ENCODE data around the gene DNAJC11.
"Not testable (repeated sequence)": the region's sequence is repeated elsewhere in the genome, so short reads cannot be mapped to it uniquely, and the experiment has no call there.

Gene DNAJC11, protein sequence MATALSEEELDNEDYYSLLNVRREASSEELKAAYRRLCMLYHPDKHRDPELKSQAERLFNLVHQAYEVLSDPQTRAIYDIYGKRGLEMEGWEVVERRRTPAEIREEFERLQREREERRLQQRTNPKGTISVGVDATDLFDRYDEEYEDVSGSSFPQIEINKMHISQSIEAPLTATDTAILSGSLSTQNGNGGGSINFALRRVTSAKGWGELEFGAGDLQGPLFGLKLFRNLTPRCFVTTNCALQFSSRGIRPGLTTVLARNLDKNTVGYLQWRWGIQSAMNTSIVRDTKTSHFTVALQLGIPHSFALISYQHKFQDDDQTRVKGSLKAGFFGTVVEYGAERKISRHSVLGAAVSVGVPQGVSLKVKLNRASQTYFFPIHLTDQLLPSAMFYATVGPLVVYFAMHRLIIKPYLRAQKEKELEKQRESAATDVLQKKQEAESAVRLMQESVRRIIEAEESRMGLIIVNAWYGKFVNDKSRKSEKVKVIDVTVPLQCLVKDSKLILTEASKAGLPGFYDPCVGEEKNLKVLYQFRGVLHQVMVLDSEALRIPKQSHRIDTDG

DNA sequence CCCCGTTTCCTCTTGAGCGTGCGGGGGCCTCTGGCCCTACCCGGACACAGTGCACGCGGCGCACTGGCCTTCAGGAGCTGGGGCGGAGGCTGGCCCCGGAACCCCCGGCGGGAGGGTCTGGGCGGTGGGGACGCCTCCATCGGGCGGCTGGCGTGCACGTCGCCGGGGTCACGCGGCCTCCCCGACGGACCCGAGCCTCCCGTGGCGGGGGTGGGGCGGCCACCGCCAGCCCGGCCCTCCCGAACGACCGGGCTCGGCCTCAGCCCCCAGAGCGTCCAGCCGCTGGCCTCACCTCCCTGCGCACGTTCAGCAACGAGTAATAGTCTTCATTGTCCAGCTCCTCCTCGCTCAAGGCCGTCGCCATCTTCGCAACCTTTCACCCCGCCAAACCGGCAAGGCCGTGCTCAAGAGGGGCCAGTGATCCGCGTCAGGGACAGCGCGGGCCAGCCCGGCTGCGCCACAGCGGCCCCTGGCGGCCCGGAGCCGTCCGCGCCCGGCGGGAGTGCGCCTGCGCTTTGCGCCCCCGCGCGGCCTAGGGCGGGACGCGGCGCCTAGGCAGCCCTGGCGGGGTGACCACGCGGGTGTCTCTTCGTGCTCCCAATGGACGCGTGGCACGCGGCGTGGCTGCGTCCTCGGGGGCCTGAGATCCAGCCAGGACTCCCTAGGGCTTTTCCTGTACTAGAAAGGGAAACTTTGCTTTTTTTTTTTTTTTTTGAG lies at the start of gene DNAJC11:
TSS of gene DNAJC11 (minus strand) at position 380 of the 717 bp plus-strand sequence. CDS start at position 364, 16 bp downstream.
- peak; percentile 28 to 92 (median 84) for DNase-seq

DNA sequence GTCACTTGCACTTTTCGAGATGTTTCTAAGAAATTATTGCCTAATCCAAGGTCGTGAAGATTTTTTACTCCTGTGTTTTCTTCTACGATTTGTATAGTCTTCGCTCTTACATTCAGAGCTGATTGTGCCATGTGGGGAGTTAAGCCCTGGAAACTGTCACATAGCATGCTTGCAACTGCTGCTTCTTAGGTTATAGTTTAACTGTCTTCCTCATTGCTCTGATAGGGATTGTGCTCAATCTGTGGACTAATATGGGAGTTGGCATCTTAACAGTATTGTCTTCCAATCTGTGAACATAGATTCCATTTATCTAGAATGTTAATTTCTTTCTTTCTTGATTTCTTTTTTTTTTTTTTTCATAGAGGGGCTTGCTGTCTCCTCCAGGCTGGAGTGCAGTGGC lies 48.9 kb upstream of the DNAJC11 start:
- no peak for DNase-seq

DNA sequence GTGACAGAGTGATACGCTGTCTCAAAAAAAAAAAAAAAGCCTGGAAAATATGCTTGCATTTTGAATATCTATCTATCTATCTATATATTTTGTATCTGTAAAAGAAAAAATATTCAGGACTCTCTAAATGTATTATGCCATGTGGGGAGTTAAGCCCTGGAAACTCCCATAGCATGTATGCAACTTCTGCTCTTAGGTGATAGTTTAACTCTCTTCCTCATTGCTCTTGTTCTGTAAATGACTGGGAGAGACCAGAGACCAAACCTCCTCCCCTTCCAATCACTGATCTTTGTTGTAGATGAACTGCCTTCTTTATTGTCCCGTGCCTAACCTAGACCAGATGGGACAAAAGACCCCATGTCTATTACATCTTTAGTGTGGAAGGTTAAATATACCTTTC lies 46.1 kb upstream of the DNAJC11 start:
- no peak for DNase-seq

DNA sequence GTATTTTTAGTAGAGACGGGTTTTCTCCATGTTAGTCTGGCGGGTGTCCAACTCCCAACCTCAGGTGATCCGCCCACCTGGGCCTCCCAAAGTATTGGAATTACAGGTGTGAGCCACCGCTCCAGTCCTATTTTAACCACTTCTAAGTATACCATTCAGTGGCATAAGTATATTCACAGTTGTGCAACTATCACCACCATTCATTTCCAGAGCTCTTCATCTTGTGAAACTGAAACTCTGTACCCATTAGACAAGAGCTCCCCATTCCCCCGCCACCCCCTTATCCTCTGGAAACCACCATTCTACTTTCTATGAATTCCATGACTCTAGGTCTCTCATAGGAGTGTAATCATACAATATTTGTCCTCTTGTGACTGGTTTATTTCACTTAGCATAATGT lies 43.5 kb upstream of the DNAJC11 start:
- no peak for DNase-seq

DNA sequence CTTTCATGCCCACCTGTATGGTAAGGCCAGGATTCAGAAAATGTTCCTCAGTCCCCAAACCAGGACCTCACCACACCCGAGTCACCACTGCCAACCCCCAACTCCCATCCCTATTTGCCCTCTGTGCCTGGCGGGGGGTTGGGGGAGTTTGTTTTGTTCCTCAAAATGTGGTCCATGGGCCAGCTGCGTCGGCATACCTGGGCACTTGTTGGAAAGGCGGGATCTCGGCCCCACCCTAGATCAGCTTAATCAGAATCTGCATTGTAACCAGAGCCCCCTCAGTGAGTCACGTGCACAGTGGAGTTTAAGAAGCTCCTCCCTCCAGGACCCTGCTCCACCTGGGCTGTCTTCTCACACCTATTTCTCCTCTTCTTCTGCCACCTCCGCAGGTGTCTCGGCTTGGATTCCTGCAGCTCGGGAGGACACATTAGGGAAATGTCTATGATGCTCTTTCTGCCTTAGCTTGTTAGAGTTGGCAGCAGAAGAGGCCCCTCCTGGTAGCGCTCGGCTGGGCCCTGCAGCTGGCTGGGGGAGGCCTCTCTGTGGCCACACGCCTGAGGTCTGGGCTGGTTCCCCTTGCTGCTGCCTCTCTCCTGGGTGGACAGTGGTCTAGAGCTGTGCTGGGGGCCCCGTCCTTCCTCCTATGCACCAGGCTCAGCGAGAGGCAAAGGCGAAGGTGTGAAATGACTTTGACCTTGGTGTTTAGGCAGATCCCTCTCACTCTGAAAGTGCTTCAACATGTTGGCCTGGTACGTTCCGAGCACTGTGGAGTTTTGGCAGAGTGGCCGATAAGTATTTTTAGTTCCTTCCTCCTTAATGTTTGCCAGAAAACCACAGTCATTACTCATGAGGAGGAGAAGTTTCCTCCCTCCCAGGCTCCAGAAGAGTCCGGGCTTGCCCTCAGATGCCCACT lies 41.8 kb upstream of the DNAJC11 start:
- DNase-seq, result peak in 25 of 58 donors; percentile 3 to 39 (median 11)

DNA sequence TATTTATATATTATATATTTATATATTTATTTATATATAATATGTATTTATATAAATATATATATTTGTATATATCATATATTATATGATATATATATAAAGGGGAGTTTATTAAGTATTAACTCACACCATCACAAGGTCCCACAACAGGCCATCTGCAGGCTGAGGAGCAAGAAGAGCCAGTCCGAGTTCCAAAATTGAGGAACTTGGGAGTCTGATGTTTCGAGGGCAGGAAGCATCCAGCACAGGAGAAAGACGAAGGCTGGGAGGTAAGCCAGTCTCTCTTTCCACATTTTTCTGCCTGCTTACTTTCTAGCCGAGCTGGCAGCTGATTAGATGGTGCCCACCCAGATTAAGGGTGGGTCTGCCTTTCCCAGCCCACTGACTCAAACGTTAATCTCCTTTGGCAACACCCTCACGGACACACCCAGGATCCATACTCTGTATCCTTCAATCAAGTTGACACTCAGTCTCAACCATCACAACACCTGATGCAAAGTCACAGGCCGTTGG lies 41.1 kb upstream of the DNAJC11 start:
- DNase-seq, result not testable (repeated sequence)

DNA sequence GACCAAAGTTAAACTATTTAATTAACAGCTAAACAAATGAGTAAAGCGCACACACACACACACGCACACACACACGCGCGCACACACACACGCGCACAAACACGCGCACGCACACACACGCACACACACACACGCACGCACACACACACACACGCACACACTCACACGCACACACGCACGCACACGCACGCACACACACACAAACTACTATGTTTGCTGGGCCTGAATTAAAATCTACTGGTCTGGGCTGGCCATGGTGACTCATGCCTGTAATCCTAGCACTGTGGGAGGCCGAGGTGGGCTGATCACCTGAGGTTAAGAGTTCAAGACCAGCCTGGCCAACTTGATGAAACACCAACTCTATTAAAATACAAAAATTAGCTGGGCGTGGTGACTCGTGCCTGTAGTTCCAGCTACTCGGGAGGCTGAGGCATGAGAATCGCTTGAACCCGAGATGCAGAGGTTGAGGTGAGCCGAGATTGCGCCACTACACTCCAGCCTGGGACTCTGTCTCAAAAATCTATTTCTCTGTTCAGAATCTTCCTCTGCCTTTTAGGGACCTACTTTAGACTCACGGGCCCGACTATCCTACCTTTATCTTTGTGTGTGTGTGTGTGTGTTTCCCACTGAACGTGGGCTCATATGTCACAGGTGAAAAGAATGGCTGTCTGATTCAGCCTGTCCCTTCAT lies 37.5 kb upstream of the DNAJC11 start:
- DNase-seq, result no peak

DNA sequence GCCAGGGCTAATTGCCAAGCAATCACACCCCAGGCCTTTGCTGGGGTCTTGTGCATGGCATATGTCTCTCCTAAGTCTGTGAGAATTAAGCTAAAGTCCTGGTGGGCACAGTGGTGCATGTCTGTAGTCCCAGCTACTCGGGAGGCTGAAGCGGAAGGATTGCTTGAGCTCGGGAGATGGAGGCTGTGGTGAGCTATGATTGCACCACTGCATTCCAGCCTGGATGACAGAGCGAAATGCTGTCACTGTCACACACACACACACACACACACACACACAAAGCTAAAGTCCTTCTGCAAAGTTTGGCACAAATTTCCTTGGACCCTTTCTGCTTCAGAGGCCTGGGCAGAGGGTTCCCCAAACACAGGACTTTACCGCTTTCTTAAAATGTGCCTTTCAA lies 31.3 kb upstream of the DNAJC11 start:
- DNase-seq, result no peak

DNA sequence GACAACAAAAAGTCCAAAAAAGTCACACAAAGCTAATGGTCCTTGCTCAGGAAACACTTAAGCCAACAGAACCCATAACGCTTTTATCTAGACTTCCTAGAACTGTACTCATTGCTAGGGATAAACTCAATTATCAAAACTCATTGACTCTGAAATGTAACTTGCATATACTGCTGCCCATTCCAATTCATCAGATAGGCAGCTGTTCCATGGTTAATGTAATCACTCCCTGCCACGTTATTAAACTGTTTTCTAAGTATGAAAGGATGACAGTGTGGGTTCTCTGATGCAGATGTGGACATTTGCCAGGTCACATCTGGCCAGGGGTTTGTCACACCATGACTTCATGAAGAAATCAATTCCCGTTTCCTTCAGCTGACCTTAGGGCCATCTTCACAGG lies 30.3 kb upstream of the DNAJC11 start:
- no peak for DNase-seq

DNA sequence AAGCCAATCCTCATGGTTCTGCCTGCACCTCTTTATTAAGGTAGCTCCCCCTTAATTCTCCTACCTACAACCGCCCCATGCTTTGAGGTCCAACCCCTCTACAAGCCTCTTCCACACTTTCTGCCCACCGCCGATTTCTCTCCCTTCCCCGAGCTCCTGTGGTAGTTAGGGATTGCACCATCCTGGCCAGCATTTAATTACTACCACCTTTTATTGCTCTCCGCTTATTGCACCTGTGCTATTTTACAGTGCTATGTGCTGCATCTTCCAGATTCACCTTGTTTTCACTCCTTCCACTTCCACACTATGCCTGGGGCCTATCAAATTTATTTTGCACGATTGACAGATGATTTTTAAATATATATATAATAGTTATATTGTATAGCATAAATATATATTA lies 29.3 kb upstream of the DNAJC11 start:
- DNase-seq, result no peak

DNA sequence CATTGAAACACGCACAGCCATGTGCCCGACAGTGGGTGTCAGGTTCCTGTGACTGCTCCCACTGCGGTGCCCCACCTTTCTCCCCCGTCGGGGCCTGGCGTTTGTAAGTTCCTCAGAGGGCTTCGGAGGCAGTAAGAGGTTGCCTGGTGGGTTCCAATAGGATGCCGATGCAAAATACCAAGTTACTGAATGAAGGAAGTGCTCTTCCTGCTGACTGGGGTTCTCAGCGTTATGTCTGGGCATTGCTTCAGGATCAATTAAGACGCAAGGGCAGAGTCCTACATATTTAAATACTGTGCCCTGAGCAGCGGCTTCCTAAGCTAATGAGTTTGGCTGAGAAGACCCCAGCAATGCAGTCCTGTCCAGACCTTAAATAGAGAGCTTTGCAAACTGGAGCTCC lies 28.9 kb upstream of the DNAJC11 start:
- no peak for DNase-seq

DNA sequence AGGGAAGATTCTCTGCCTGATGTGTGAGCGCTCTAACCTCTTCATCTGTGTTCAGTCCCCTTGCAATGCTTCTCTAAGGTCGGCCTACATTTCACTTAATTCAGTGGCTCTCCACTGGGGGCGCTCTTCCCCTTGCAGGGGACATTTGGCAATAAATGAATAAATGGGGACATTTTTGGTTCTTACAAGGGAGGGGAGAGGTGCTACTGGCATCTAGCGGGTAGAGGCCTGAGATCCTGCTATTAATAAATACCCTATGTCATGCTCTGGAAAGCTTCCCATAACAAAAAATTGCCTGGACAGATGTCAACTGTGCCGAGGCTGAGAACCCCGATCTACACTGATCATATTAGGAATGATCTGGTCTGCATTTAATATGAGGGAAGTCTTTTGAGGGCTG lies 25.9 kb upstream of the DNAJC11 start:
- peak in 14 of 58 donors; percentile 1 to 31 (median 7) for DNase-seq

DNA sequence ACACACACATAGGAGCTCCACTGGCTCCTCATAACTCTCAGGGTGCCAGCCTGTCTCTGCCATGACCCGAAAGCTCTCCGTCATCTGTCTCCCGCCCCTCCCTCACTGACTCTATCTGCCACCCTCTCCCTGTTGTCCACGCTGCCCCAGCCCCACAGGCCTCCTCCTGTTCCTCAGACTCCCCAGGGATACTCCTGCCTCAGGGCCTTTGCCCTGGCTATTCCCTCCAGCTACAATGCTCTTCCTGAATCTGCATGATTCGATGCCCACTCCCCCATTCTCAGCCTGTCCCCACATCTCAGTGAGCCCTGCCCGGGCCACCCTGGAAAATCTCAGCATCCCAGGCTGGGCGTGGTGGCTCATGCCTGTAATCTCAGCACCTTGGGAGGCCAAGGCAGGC lies 24.6 kb upstream of the DNAJC11 start:
- DNase-seq, result no peak

DNA sequence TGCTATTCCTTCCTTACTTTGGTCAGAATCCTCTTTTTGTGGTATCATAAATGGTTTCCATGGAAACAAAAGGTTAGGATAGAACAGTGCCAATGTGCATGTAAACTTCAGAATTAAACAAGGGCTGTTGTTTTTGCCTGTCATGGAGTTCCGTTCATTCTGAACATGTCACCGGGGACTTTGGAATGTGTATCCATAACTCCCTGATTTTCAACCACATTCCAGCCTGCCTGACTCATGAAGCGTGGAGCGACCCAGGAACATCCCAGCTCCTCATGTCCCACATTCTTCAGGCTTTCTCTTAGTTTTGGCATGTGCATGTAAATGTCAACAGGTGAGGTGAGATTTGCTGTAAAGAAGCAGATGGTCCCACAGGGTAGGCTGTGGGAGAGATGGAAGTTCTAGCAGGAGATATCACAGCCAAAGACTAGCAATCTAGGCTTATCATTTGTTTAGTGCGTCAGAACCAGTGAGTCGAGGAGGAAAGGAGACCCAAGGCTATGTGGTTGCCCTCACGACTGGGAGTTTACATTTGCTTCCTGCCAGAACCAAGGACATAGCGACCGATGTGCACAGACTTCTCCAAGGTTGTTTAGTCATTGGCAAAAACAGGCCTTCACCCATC lies 23.0 kb upstream of the DNAJC11 start:
- DNase-seq, result no peak

DNA sequence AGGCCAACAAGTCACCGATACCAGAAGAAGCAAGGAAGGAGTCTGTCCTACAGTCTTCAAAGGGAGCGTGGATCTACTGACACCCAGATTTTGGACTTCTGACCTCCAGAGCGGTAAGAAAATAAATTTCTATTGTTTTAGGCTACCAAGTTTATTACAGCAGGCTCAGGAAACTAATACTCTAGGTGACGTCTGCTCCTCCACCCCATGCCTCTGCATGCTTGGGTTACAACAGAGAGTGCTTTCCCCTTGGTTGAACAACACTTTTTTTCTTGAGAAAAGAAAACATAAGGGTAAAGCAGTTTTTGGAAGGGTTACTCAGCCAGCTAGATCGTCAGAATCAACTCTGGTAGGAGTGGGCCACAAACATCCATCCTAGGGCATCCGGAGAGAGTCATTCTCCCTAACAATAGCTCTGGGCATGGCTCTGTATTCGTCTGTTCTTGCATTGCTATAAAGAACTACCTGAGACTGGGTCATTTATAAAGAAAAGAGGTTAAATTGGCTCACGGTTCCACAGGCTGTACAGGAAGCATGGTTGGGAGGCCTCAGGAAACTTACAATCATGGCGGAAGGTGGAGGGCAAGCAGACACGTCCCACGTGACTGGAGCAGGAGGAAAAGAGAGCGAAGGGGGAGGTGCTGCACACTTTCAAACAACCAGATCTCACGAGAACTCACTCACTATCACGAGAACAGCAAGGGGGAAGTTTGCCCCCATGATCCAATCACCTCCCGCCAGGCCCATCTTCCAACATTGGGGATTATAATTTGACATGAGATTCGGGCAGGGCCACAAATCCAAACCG lies 22.2 kb upstream of the DNAJC11 start:
- DNase-seq, result no peak

DNA sequence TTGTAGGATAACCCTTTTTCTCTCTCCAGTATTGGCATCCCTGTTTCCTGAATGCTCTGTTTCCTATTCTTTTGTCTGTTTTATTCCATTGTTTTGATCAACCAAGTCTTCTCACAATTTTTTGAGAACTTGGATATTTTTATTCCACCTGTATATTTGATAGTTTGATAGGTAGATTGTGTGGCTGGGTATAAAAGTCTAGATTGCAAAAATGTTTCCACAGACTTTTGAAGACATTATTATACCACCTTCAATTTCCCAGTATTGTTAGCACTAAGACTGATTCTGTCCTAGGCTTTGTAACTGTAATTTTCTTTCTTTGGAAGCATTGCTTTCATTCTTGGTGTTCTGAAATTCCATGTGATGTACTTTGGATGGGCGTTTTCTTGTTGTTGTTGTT lies 9.6 kb upstream of the DNAJC11 start:
- DNase-seq, result no peak

DNA sequence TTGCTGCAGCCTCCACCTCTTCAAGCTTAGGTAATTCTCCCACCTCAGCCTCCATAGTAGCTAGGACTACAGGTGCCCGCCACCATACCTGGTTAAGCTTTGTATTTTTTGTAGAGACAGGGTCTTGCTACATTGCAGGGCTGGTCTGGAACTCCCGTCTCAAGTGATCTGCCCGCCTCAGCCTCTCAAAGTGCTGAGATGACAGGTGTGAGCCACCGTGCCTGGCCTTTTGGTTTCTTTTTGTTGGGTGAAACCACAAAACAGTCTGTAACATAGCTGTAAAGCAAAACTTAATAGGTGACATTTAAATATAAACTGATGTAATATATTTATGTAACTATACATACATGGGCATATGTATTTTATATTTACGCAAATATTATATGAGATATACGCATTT lies 3.1 kb upstream of the DNAJC11 start:
- no peak for DNase-seq

DNA sequence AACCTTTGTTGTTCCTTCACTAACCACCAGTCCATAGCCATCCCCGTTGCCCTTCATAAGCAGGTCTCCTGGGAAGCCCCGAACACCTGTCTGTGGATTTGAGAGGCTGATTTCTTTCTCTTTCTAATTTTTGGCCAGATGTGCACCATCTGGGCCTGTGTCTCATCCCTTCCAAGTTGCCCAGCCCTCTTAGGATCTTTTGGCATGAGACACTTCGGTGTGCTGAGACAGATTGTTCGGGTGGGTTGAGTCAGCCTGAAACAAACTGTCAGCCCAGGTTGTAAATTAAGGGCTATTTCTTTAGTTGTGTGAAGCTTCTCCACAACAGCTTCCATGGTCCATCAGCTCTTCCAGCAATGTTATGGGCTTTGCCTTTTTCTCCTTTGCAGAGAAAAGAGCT lies 1.4 kb upstream of the DNAJC11 start:
- DNase-seq, result no peak

DNA sequence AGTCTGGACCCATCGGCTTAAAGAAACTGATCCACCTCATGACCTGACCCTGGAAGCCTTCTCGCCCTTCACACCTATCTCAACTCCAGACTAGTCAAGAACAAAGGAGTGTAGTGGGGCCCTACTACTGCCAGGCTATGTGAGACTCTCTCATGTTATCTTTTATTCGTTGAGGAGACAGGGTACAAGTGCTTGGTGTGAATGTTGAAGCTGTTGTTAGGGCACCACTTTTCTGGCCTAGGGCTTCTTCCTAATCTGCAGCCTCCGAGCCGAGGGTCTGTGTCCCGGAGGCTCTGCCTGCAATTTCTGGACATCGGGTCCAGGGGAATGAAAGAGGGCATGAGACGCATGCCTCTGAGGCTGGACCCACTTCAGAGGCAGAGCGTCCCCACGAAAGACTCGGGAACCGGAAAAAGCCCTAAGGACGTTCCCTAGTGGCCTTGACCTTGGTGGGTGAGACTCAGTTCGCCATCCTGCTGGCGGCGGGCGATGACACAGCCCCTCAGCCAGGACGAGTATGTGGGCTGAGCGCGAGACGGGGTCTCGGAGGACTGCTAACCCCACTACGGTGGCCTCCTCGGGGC lies 671 bp downstream of the DNAJC11 start:
- DNase-seq, result peak in 1 of 58 donors; percentile 15

All from anterior cingulate cortex (tissue), 58 donors.